Neural crest cell (in vitro differentiated cells): ENCODE measurements around the gene SYNPO. TPM values are rescaled to one million over a fixed set of nuclear protein-coding genes. Genes with fewer than 3 reads are reported as not detected.

Experiments
- DNase-seq: peaks from one replicate; pipeline ENCODE4 v3.0.0; 2021; ENCODE audit warnings: low read depth, mixed read lengths, low spot score
- H3K27ac Mint-ChIP-seq: one replicate; pipeline ENCODE4 v1.8.0; 2021; ENCODE audit warnings: mild to moderate bottlenecking, mixed read lengths; ENCODE audit not compliant: unreplicated experiment
- H3K27me3 Mint-ChIP-seq: 2 replicates; pipeline ENCODE4 v1.8.0; 2021; ENCODE audit warnings: low read depth, mild to moderate bottlenecking, mixed read lengths
- H3K36me3 Mint-ChIP-seq: 2 replicates; pipeline ENCODE4 v1.8.0; 2021; ENCODE audit warnings: low read depth, mild to moderate bottlenecking, mixed read lengths
- H3K4me1 Mint-ChIP-seq: 2 replicates; pipeline ENCODE4 v1.8.0; 2021; ENCODE audit warnings: mixed read lengths
- H3K4me3 Mint-ChIP-seq: one replicate; pipeline ENCODE4 v1.8.0; 2021; ENCODE audit warnings: mild to moderate bottlenecking, mixed read lengths
- H3K9me3 Mint-ChIP-seq: 2 replicates; pipeline ENCODE4 v1.8.0; 2021; ENCODE audit warnings: mixed read lengths
- CTCF ChIP-seq: fragments of 200-600 bp; sonication (generic); conservative IDR thresholded peaks from 2 replicates; pipeline ENCODE4 v1.5.0; 2021; ENCODE audit warnings: antibody characterized with exemption, mild to moderate bottlenecking
- total RNA-seq: library from RNA; stranded (reverse); gene quantifications from 2 replicates; pipeline ENCODE4 v1.2.1, GENCODE V29; 2021

Gene SYNPO
- total RNA-seq, 1 donor from 2014 or later = 1.5 TPM

GRCh38 chr5:150612905-150613670, 27.4 kb upstream of the SYNPO start:
- Mint-ChIP-seq H3K9me3 (no peaks in the 10 kb centered on the region), H3K27ac (no peak overlapping the region), H3K36me3 (no peaks in the 10 kb centered on the region), H3K27me3 (peaks cover 19% of the 10 kb centered on the region), H3K4me3 (no peak overlapping the region), H3K4me1 (peaks cover 15% of the 10 kb centered on the region)
- no peak for DNase-seq
- TF ChIP-seq CTCF = no peak

- DNase-seq = no peak
- TF ChIP-seq CTCF = no peak
- Mint-ChIP-seq H3K36me3 (no peaks in the 10 kb centered on the region), H3K4me3 (no peak overlapping the region), H3K27me3 (peaks cover 19% of the 10 kb centered on the region), H3K27ac (no peak overlapping the region), H3K4me1 (peaks cover 15% of the 10 kb centered on the region), H3K9me3 (no peaks in the 10 kb centered on the region)
These were observed 26.3 kb upstream of the SYNPO start for GRCh38 chr5:150613991-150614660.

GRCh38 chr5:150614661-150615060, 25.8 kb upstream of the SYNPO start:
- Mint-ChIP-seq H3K9me3 (no peaks in the 10 kb centered on the region), H3K4me1 (peaks cover 15% of the 10 kb centered on the region), H3K27me3 (peaks cover 19% of the 10 kb centered on the region), H3K4me3 (no peak overlapping the region), H3K27ac (no peak overlapping the region), H3K36me3 (no peaks in the 10 kb centered on the region)
- no peak for DNase-seq
- TF ChIP-seq CTCF = no peak

- Mint-ChIP-seq H3K27me3 (peaks cover 19% of the 10 kb centered on the region), H3K4me3 (no peak overlapping the region), H3K27ac (no peak overlapping the region), H3K4me1 (peaks cover 15% of the 10 kb centered on the region), H3K9me3 (no peaks in the 10 kb centered on the region), H3K36me3 (no peaks in the 10 kb centered on the region)
- TF ChIP-seq CTCF = no peak
- no peak for DNase-seq
These were observed 25.2 kb upstream of the SYNPO start for GRCh38 chr5:150615141-150615699.

- TF ChIP-seq CTCF = no peak
- H3K36me3 Mint-ChIP-seq = no peaks in the 10 kb centered on the region
- H3K4me3 Mint-ChIP-seq = peak overlapping the region; percentile 27
- no peak for DNase-seq
- no peaks in the 10 kb centered on the region for H3K9me3 Mint-ChIP-seq
- peaks cover 23% of the 10 kb centered on the region for H3K27me3 Mint-ChIP-seq
- H3K27ac Mint-ChIP-seq = no peak overlapping the region
- peaks cover 15% of the 10 kb centered on the region for H3K4me1 Mint-ChIP-seq
These were observed 24.4 kb upstream of the SYNPO start for GRCh38 chr5:150616024-150616470.
